ENCODE data around the gene HOXD12. TPM values are rescaled to one million over a fixed set of nuclear protein-coding genes. Genes with fewer than 3 reads are reported as not detected.

HOXD12 gene
- total RNA-seq, 4 donors from 2014 or later: not detected

DNA sequence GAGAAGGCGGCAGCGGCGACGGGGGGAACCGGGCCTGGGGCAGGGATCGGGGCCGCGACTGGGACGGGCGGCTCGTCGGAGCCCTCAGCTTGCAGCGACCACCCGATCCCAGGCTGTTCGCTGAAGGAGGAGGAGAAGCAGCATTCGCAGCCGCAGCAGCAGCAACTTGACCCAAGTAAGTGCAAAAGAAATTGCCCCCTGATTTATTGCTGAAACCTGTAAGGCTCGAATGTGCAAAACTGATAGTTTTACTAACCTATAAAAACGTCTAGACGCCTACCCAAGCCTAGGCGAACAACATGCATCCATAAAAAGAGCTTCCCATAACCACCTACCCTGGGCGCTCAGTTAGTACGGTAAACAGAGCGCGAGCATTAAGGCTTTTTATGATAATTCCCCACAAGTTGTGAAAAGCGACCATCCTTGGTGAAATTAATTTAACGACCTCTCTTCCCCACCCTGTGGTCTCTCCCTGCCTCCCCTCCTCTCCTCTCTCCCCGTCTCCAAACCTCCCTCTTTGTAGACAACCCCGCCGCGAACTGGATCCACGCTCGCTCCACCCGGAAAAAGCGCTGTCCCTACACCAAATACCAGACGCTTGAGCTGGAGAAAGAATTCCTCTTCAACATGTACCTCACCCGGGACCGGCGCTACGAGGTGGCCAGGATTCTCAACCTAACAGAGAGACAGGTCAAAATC lies 24.0 kb downstream of the HOXD12 start:
- no peak for ATAC-seq (ENCODE audit: low FRiP score)
- no peak for DNase-seq (ENCODE audit: low spot score)
- TF ChIP-seq, protein P1, sequence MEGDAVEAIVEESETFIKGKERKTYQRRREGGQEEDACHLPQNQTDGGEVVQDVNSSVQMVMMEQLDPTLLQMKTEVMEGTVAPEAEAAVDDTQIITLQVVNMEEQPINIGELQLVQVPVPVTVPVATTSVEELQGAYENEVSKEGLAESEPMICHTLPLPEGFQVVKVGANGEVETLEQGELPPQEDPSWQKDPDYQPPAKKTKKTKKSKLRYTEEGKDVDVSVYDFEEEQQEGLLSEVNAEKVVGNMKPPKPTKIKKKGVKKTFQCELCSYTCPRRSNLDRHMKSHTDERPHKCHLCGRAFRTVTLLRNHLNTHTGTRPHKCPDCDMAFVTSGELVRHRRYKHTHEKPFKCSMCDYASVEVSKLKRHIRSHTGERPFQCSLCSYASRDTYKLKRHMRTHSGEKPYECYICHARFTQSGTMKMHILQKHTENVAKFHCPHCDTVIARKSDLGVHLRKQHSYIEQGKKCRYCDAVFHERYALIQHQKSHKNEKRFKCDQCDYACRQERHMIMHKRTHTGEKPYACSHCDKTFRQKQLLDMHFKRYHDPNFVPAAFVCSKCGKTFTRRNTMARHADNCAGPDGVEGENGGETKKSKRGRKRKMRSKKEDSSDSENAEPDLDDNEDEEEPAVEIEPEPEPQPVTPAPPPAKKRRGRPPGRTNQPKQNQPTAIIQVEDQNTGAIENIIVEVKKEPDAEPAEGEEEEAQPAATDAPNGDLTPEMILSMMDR (IDR thresholded peaks at IDR 0.05): no peak

DNA sequence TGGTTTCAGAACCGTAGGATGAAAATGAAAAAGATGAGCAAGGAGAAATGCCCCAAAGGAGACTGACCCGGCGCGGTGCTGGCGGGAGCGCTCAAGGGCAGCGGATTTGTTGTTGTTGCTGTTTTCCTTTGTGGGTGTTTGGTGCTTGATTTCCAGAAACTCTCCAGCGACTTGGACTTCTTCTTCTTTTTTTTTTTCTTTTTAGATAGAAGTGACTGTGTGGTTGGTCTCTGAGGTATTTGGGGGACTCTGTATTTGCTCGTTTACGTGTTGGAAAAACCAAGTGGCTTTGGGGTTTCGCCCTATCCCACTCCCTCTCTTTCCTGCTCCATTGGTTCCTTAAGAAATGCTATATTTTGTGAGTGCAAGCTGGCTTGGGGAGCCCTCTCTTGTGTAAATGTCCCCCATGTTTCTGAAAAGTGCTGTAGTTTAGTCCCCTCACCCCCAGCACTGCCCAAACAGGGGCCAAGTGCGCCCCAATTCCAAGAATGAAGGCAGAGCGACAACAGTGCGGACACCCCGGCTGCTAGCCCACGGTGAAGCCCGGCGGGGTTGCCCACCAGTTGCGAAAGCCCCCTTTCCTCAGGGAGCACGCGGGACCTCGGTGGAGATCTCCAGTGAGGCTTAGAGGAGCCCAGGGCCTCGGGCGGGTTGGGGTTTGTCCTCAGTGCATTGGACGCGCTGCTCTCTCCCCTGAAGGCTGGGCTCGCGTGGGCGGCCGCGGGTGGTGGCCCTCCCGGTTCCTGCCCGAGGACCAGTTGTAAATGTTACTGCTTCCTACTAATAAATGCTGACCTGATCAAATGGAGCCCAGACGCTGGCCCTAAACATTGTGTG lies 24.7 kb downstream of the HOXD12 start:
- TF ChIP-seq, protein P1 (IDR thresholded peaks at IDR 0.05): no peak
- DNase-seq (ENCODE audit: low spot score): no peak
- ATAC-seq (ENCODE audit: low FRiP score): no peak

DNA sequence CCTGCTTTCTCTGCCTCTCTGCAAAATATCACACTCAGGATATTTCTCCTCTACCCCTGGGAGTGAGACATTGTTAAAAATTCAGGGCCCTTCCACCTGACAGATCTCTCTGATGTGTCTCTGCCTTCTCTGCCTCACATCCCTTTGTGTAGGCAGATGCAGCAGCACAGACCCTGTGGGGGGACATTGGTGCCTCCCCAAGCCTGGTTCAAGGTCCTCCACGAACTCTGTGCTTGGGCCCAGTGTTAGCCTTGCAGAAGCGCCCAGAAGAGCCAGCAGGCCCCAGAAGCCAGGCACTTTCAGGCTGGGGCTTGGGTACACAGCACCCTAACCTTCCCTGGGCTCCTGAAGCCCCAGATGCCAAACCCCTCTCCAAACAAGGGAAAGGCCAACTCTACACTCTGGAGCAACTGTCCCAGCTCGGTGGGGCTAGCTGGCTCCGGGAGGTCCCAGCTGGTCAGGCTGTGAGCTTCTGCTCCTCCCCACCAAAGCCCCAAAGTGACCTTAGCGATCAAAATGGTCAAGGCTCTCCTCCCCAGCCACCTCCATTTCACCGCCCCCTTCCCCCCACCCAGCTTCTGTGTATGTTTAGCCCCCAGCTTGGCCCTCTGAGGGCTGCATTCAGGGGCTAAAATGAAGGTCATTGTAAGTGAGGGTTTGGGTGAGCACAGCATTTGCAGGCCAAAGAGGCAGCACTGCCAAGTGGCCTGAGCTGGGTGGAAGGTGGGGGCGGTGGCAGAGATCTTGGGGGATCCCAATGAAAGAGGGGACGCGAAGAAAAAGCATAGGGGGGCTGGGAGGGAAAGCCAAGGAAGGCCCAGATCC lies 25.6 kb downstream of the HOXD12 start:
- no peak for ATAC-seq (ENCODE audit: low FRiP score)
- no peak for DNase-seq (ENCODE audit: low spot score)
- TF ChIP-seq, protein P1 (IDR thresholded peaks at IDR 0.05): no peak

DNA sequence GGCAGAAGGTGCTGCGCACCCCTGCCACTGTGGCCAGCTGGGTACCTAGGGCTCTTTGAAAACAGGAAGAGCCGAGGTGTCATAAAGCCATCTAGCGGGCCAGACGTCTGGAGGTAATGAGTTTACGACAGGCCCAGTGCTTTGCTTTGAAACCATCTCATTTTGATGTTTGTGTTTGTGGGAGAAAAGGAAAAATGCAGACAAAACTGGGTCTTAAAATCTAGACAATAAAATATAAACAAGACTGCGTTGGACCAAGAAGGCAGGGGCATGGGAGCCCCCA lies 26.1 kb downstream of the HOXD12 start:
- ATAC-seq (ENCODE audit: low FRiP score): no peak
- TF ChIP-seq, protein P1 (IDR thresholded peaks at IDR 0.05): no peak

DNA sequence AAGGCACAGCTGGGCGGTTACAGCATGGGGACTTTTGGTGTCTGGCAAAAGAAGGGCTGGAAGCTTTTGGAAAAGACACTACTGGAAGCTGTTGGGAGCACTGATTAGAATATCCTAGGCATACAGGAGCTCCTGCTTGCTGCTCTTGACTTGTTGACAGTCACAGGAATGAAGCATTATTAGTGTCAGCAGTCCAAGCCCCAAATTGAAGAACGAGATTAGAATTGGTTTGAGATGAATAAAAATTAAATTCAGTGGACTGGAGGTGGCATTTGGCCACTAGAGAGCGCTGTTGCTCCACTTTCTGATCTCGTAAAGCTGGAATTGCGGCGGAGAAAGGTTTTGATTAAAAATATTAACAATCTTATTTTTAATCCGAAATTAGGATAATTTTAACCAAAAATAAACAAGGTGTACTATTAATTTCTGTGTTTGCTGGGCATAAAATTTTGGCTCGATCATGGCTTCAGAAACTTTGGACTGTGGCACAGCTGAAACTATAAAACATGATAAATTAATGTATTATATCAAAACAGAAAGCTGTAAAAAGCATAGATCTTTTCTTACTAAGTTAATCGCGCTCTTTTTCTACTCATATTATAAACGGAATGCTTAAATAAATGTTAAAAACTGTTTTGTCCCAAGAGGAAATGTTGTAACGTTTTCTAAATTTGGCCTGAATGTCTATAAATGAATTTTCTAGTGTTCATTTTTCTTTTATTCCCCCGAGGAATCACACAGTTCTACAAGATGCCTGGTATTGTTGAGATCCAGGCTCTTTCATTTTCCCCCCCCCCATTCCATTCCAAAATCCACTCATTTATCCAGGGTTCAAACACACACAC lies 27.6 kb downstream of the HOXD12 start:
- DNase-seq (ENCODE audit: low spot score) (peak; percentile 79), ATAC-seq (ENCODE audit: low FRiP score) (no peak)
- TF ChIP-seq, protein P1 (IDR thresholded peaks at IDR 0.05): peak in 2 of 3 donors; percentile 62 to 79

More for the DNA sequence above, 26.1 kb downstream of the HOXD12 start:
- no peak for DNase-seq (ENCODE audit: low spot score)

DNA sequence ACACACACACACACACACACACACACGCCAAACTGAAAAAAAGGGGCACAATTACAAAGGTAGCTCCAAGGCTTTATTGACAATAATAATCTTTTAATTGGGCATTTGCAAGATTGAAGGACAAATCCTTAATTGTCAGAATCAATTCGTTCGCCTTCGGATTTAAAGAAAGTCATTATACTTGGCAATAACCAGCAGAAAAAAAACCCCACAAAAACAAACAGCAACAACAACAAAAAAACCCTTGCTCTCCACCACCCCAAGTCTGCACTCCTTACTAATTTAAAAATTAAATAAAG lies 28.1 kb downstream of the HOXD12 start:
- ATAC-seq (ENCODE audit: low FRiP score) (no peak), DNase-seq (ENCODE audit: low spot score) (no peak)
- TF ChIP-seq, protein P1 (IDR thresholded peaks at IDR 0.05): no peak
